ENCODE data around the gene RBPMS2. TPM values are rescaled to one million over a fixed set of nuclear protein-coding genes. Genes with fewer than 3 reads are reported as not detected.
A peak's percentile ranks its signal among the peaks of the same experiment; 100 is the strongest.

Gene RBPMS2
- polyA plus RNA-seq, 1 experiment = 0.67 TPM

- DNase-seq (ENCODE audit: low read depth) = no peak
- POLR2A ChIA-PET = no interaction called here
- TF ChIP-seq CTCF (IDR thresholded peaks at IDR 0.05; ENCODE audit: insufficient read depth, low read depth, low read length) = no peak
- CTCF ChIA-PET = interaction anchor here (1.9 kb wide), 1 partner anchor 125 kb away, joined by 4 read pairs; no protein-coding TSS in a partner anchor
- Histone ChIP-seq H3K4me3 (ENCODE audit: low read depth, low read length) (no peak overlapping the region), H3K27me3 (ENCODE audit: control insufficient read depth, insufficient read depth, low read length) (peaks cover 8% of the 10 kb centered on the region), H3K36me3 (ENCODE audit: control insufficient read depth, insufficient read depth, low read length) (no peaks in the 10 kb centered on the region)
These were observed 5.3 kb upstream of the RBPMS2 start for GRCh38 chr15:64780600-64781156.

GRCh38 chr15:64779630-64780029 is 4.2 kb upstream of the RBPMS2 start:
- Histone ChIP-seq H3K4me3 (ENCODE audit: low read depth, low read length) (no peak overlapping the region), H3K27me3 (ENCODE audit: control insufficient read depth, insufficient read depth, low read length) (peaks cover 8% of the 10 kb centered on the region), H3K36me3 (ENCODE audit: control insufficient read depth, insufficient read depth, low read length) (no peaks in the 10 kb centered on the region)
- no peak for TF ChIP-seq CTCF (IDR thresholded peaks at IDR 0.05; ENCODE audit: insufficient read depth, low read depth, low read length)
- CTCF ChIA-PET = interaction anchor here (0.6 to 1.9 kb wide), 3 partner anchors 8 to 126 kb away, joined by 4 to 6 read pairs (median 4); no protein-coding TSS in a partner anchor
- no peak for DNase-seq (ENCODE audit: low read depth)
- POLR2A ChIA-PET = interaction anchor here (0.6 kb wide), 1 partner anchor 1634 kb away, joined by 3 read pairs; no protein-coding TSS in a partner anchor

GRCh38 chr15:64779024-64779423 is 3.6 kb upstream of the RBPMS2 start:
- ChIA-PET CTCF (interaction anchor here (0.6 to 1.4 kb wide), 3 partner anchors 8 to 480 kb away, joined by 3 to 6 read pairs (median 4); no protein-coding TSS in a partner anchor), POLR2A (no interaction called here)
- TF ChIP-seq CTCF (IDR thresholded peaks at IDR 0.05; ENCODE audit: insufficient read depth, low read depth, low read length) = no peak
- H3K36me3 ChIP-seq (ENCODE audit: control insufficient read depth, insufficient read depth, low read length) = no peaks in the 10 kb centered on the region
- peaks cover 12% of the 10 kb centered on the region for H3K27me3 ChIP-seq (ENCODE audit: control insufficient read depth, insufficient read depth, low read length)
- DNase-seq (ENCODE audit: low read depth) = no peak
- H3K4me3 ChIP-seq (ENCODE audit: low read depth, low read length) = no peak overlapping the region

DNA sequence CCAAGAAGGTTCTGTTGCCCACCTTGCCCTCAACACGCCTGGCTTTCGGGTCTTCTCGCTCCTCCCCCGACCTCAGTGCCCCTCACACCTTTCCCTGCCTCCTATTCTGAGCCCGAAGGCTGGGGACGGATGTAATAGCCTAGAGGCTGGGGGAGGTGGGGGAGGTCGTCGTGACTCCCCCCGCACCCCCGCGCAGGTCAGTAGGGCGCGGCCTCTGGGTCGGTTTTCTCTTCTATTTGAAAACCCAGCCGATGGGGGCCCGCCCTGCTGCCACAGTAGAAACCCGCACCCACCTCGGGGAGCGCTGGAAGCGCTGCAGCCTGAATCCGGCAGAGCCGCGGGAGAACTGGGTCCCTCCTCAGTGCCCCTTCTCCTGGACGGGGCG is 1.0 kb upstream of the RBPMS2 start:
- no peaks in the 10 kb centered on the region for H3K36me3 ChIP-seq (ENCODE audit: control insufficient read depth, insufficient read depth, low read length)
- ChIA-PET POLR2A (no interaction called here), CTCF (no interaction called here)
- H3K4me3 ChIP-seq (ENCODE audit: low read depth, low read length) = no peak overlapping the region
- H3K27me3 ChIP-seq (ENCODE audit: control insufficient read depth, insufficient read depth, low read length) = peaks cover 17% of the 10 kb centered on the region
- DNase-seq (ENCODE audit: low read depth) = no peak
- no peak for TF ChIP-seq CTCF (IDR thresholded peaks at IDR 0.05; ENCODE audit: insufficient read depth, low read depth, low read length)

DNA sequence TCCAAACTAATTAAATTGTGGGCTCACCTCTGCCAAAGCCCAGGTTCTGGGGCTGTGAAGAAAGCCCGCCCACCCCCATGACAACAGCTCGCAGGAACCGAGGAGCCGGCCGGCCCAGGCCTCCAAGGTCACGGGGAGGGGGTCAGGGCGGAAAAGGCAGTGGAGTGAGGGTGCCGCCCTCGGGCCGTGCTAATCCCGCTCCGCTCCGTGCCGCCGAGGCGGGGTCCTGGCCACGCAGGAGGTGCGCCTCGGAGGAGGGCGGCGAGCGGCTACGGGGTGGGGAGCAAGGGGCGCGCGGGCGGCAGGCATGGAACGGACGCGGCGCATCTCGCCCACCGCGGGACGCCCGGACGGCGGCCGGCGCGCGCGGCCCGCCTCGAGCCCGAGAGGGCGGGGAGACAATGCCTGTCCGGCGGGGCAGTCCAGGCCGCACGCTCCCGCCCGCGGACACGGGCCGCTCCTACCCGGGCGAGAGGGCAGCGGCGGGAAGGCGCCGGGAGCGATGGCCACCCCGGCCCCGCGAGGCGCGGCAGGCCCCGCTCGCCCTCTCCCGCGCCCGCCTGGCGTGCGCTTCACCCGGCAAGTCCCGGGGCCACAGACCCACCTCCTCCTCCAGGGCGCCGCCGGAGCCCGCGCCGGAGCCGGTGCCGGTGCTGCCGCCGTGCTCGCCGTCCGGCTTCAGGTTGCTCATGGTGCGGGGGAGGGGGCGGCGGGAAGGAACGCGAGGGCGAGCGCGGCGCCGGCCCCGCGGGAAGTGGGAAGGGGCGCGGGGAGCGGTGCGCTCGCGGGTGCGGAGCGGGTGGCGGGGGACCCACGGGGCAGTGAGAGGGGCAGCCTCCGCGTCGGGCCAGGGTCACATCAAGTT is 528 bp downstream of the RBPMS2 start:
- TF ChIP-seq CTCF (IDR thresholded peaks at IDR 0.05; ENCODE audit: insufficient read depth, low read depth, low read length) = no peak
- Histone ChIP-seq H3K27me3 (ENCODE audit: control insufficient read depth, insufficient read depth, low read length) (peaks cover 17% of the 10 kb centered on the region), H3K36me3 (ENCODE audit: control insufficient read depth, insufficient read depth, low read length) (no peaks in the 10 kb centered on the region), H3K4me3 (ENCODE audit: low read depth, low read length) (peak overlapping the region; percentile 40)
- POLR2A ChIA-PET = no interaction called here
- no peak for DNase-seq (ENCODE audit: low read depth)
- CTCF ChIA-PET = interaction anchor here (1.0 to 1.3 kb wide), 3 partner anchors 7 to 35 kb away, joined by 3 to 5 read pairs (median 4); no protein-coding TSS in a partner anchor

Data from BJ (cell line).